ENCODE results near the gene MYT1.

GRCh38 chr20:64242797-64243475, 78.7 kb downstream of the MYT1 start:
- no peak for TF ChIP-seq CTCF (conservative IDR thresholded peaks at IDR 0.05 in 1 of 2, IDR thresholded peaks at IDR 0.05 in 1 of 2; ENCODE audit: low read depth in 1 of 2, low read length in 2 of 2)
- no peak for TF ChIP-seq EZH2 (IDR thresholded peaks at IDR 0.05; ENCODE audit: low read length, missing control alignments)
